Measurements from ENCODE around the gene TMEM238. TPM values are rescaled to one million over a fixed set of nuclear protein-coding genes. Genes with fewer than 3 reads are reported as not detected.

The TMEM238 gene
- total and polyA plus RNA-seq, 4 donors: 0.94 to 2.4 TPM; not detected in 2

DNA sequence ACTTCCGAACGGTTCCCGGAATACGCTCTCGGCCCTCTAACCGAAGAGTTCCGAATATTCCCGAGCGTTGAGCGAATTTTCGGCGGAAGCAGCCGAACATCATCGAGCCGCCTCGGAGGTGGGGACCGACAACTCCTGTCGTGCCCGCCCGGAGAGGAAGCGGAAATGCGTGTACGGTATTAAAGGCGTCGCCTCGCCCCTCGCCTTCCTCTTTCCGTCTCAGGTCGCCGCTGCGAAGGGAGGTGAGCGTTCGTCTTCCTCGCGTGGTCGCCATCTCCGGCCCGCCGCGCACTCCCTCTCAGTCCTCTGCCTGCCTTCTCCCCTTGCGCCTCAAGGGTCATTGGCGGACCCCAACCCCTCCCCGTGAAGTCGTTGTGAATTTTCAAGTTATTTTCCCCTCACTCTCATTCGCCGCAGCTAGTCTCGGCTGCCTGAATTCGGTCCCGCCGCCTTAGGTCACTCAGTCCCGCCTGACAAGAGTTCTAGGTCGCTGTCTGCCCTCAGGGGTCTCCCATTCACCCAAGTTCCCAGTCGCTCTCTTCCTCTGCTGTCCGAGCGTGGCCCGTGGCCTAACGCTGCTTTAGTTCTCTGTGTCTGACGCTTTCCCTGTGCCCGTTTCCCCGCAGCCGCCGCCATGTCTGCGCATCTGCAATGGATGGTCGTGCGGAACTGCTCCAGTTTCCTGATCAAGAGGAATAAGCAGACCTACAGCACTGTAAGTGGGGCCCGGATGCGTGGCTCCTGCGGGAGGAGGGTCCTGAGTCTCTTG lies 1.8 kb upstream of the TMEM238 start, which contains the start of gene RPL28:
Gene RPL28 (plus strand): TSS at position 209 of the 769 bp plus-strand sequence. CDS start 426 bp downstream, at position 635.
- Histone ChIP-seq H3K4me1 (ENCODE audit: control insufficient read depth in 1 of 2, insufficient read depth in 2 of 2, low read length in 2 of 2) (no peaks in the 10 kb centered on the region), H3K4me3 (ENCODE audit: low read length in 2 of 2) (peak within 1 kb of the TSS; percentile 66 to 76), H3K27me3 (ENCODE audit: control insufficient read depth in 1 of 2, insufficient read depth in 2 of 2, low read length in 1 of 2) (peaks cover 0 to 2% of the 10 kb centered on the region in 2 donors), H3K9me3 (ENCODE audit: control insufficient read depth, low read length) (no peaks in the 10 kb centered on the region), H3K36me3 (ENCODE audit: control insufficient read depth in 1 of 2, insufficient read depth in 2 of 2, low read length in 1 of 2) (no peaks in the 10 kb centered on the region), H3K27ac (ENCODE audit: low read depth in 1 of 2, low read length in 2 of 2) (peak within 1 kb of the TSS in 1 of 2 donors; percentile 87)
- 0% methylated on average over 68 of the region's 68 CpGs for WGBS, 2 donors
- DNase-seq: peak; percentile 98 to 99
- intact Hi-C loops (cut with DNase I): loop anchor here in 1 of 2 donors (1.0 to 2.0 kb wide), 4 partner anchors 21 to 105 kb away; partner anchors contain the start of genes HSPBP1, KMT5C and UBE2S
- ATAC-seq (ENCODE audit: low FRiP score): peak; percentile 96

GRCh38 chr19:55384920-55385723 lies 1.0 kb upstream of the TMEM238 start:
- peak overlapping the region in 1 of 2 donors; percentile 7 for H3K4me3 ChIP-seq (ENCODE audit: low read length in 2 of 2)
- intact Hi-C loops (cut with DNase I): loop anchor here (1.0 to 5.0 kb wide), 5 partner anchors 22 to 104 kb away; partner anchors contain the start of genes HSPBP1 (in 1 of the 2), KMT5C (in 1 of the 2) and UBE2S (in 1 of the 2)
- 4 to 6% methylated on average over 34 of the region's 34 CpGs for WGBS, 2 donors
- peaks cover 0 to 2% of the 10 kb centered on the region in 2 donors for H3K27me3 ChIP-seq (ENCODE audit: control insufficient read depth in 1 of 2, insufficient read depth in 2 of 2, low read length in 1 of 2)
- ATAC-seq (ENCODE audit: low FRiP score): peak; percentile 94
- H3K27ac ChIP-seq (ENCODE audit: low read depth in 1 of 2, low read length in 2 of 2): peak overlapping the region in 1 of 2 donors; percentile 87
- DNase-seq: peak; percentile 98
- no peaks in the 10 kb centered on the region for H3K9me3 ChIP-seq (ENCODE audit: control insufficient read depth, low read length)
- no peaks in the 10 kb centered on the region for H3K4me1 ChIP-seq (ENCODE audit: control insufficient read depth in 1 of 2, insufficient read depth in 2 of 2, low read length in 2 of 2)
- no peaks in the 10 kb centered on the region for H3K36me3 ChIP-seq (ENCODE audit: control insufficient read depth in 1 of 2, insufficient read depth in 2 of 2, low read length in 1 of 2)

DNA sequence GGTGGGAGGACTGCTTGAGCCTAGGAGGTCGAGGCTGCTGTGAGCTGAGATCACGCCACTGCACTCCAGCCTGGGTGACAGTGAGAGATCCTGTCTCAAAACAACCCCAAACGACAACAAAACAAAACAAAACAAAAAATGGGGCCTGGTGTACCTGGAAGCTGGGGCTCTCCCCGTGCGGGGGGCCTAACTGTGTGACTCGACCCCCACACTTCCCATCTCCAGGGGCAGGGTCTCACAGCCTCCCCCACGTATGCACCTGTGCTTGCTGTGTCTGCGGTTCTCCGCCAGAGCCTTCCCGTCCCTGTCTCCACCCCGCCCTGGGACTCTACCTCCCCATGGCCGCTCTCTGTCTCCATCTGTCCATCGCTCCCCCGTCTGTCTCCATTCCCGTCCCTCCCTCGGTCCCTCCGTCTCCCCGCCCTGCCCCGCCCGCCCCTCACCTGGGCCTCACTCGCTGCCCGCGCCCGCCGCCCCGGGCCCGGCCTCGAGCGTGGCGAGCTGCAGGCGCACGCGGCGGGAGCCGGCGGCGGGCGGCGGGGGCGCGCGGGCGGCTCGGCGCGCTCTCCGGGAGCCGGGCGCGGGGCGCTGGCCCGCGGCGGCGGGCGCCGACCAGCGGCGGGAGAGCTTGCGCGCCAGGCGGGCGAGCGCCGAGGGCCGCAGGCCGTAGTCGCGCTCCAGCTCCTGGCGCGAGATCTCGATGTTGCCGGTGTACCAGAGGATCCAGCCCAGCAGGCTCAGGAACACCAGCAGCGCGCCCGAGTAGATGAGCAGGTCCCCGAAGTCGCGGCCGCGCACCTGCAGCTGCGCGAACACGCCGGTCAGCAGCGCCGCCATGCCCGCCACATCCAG lies 587 bp downstream of the TMEM238 start:
- Histone ChIP-seq H3K27me3 (ENCODE audit: control insufficient read depth in 1 of 2, insufficient read depth in 2 of 2, low read length in 1 of 2) (peaks cover 0 to 2% of the 10 kb centered on the region in 2 donors), H3K4me3 (ENCODE audit: low read length in 2 of 2) (peak overlapping the region; percentile 38 to 43), H3K27ac (ENCODE audit: low read depth in 1 of 2, low read length in 2 of 2) (peak overlapping the region in 1 of 2 donors; percentile 86), H3K4me1 (ENCODE audit: control insufficient read depth in 1 of 2, insufficient read depth in 2 of 2, low read length in 2 of 2) (no peaks in the 10 kb centered on the region), H3K9me3 (ENCODE audit: control insufficient read depth, low read length) (no peaks in the 10 kb centered on the region), H3K36me3 (ENCODE audit: control insufficient read depth in 1 of 2, insufficient read depth in 2 of 2, low read length in 1 of 2) (no peaks in the 10 kb centered on the region)
- WGBS, 2 donors: 6 to 20% methylated on average over 24 to 88 of the region's 88 CpGs
- intact Hi-C loops (cut with DNase I): loop anchor here (2.0 to 5.0 kb wide), 3 partner anchors 41 to 103 kb away; partner anchors contain the start of gene HSPBP1 (in 1 of the 2)
- no peak for ATAC-seq (ENCODE audit: low FRiP score)
- peak; percentile 68 to 86 for DNase-seq

GRCh38 chr19:55382522-55383054 lies 1.5 kb downstream of the TMEM238 start:
- no peak overlapping the region for H3K27ac ChIP-seq (ENCODE audit: low read depth in 1 of 2, low read length in 2 of 2)
- intact Hi-C loops (cut with DNase I): loop anchor here in 1 of 2 donors (5.0 kb wide), 1 partner anchor 40 kb away; no protein-coding TSS in a partner anchor
- no peak for DNase-seq
- H3K4me1 ChIP-seq (ENCODE audit: control insufficient read depth in 1 of 2, insufficient read depth in 2 of 2, low read length in 2 of 2): no peaks in the 10 kb centered on the region
- H3K4me3 ChIP-seq (ENCODE audit: low read length in 2 of 2): no peak overlapping the region
- no peaks in the 10 kb centered on the region for H3K36me3 ChIP-seq (ENCODE audit: control insufficient read depth in 1 of 2, insufficient read depth in 2 of 2, low read length in 1 of 2)
- H3K27me3 ChIP-seq (ENCODE audit: control insufficient read depth in 1 of 2, insufficient read depth in 2 of 2, low read length in 1 of 2): peaks cover 0 to 2% of the 10 kb centered on the region in 2 donors
- ATAC-seq (ENCODE audit: low FRiP score): no peak
- H3K9me3 ChIP-seq (ENCODE audit: control insufficient read depth, low read length): no peaks in the 10 kb centered on the region
- 98 to 100% methylated on average over 3 of the region's 3 CpGs for WGBS, 2 donors

DNA sequence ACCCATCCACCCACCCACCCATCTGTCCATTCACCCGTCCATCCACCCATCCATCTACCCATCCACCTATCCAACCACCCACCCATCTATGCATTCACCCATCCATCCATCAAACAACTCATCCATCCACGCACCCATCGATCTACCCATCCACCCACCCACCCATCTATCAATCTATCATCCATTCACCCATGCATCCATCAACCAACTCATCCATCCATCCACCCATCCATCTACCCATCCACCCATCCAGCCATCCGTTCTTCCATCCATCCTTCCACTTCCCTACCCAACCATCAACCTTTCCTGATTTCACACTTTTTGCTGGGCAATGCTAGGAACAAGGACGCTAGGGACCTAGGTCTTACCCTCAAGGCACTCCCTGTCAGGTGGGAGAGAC lies 2.1 kb downstream of the TMEM238 start:
- WGBS, 2 donors: 97 to 99% methylated on average over 5 of the region's 5 CpGs
- intact Hi-C loops (cut with DNase I): loop anchor here in 1 of 2 donors (5.0 kb wide), 1 partner anchor 40 kb away; no protein-coding TSS in a partner anchor

DNA sequence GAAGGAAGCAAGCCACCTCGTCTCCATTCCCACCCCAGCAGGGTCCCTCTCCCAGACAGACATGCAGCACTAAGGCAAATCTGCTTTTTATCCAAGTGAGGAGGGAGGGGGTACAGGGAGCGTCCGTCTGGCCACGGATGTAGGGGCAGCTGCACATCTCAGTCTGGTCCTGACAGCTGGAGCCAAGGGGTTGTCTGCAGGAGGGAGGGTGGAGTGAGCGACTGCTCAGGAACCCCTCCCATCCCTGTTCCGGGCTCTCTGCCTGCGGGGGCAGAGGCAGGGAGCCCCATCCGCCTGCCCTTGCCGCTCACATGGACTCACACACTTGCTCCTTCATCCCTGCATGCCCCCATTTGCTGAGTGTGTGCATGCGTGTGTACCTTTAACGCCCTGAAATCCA lies 4.9 kb downstream of the TMEM238 start:
- Histone ChIP-seq H3K4me1 (ENCODE audit: control insufficient read depth in 1 of 2, insufficient read depth in 2 of 2, low read length in 2 of 2) (no peaks in the 10 kb centered on the region), H3K4me3 (ENCODE audit: low read length in 2 of 2) (no peak overlapping the region), H3K36me3 (ENCODE audit: control insufficient read depth in 1 of 2, insufficient read depth in 2 of 2, low read length in 1 of 2) (no peaks in the 10 kb centered on the region), H3K9me3 (ENCODE audit: control insufficient read depth, low read length) (no peaks in the 10 kb centered on the region), H3K27ac (ENCODE audit: low read depth in 1 of 2, low read length in 2 of 2) (no peak overlapping the region), H3K27me3 (ENCODE audit: control insufficient read depth in 1 of 2, insufficient read depth in 2 of 2, low read length in 1 of 2) (no peaks in the 10 kb centered on the region)
- intact Hi-C loops (cut with DNase I): no loop called here
- ATAC-seq (ENCODE audit: low FRiP score) (no peak), DNase-seq (no peak)
- 74 to 81% methylated on average over 11 of the region's 11 CpGs for WGBS, 2 donors

More for the DNA sequence above, 2.1 kb downstream of the TMEM238 start:
- peaks cover 0 to 2% of the 10 kb centered on the region in 2 donors for H3K27me3 ChIP-seq (ENCODE audit: control insufficient read depth in 1 of 2, insufficient read depth in 2 of 2, low read length in 1 of 2)
- no peaks in the 10 kb centered on the region for H3K9me3 ChIP-seq (ENCODE audit: control insufficient read depth, low read length)
- H3K27ac ChIP-seq (ENCODE audit: low read depth in 1 of 2, low read length in 2 of 2): no peak overlapping the region
- DNase-seq (no peak), ATAC-seq (ENCODE audit: low FRiP score) (no peak)
- H3K4me1 ChIP-seq (ENCODE audit: control insufficient read depth in 1 of 2, insufficient read depth in 2 of 2, low read length in 2 of 2): no peaks in the 10 kb centered on the region
- no peaks in the 10 kb centered on the region for H3K36me3 ChIP-seq (ENCODE audit: control insufficient read depth in 1 of 2, insufficient read depth in 2 of 2, low read length in 1 of 2)
- H3K4me3 ChIP-seq (ENCODE audit: low read length in 2 of 2): no peak overlapping the region

GRCh38 chr19:55377356-55378131 lies 6.5 kb downstream of the TMEM238 start:
- H3K4me3 ChIP-seq (ENCODE audit: low read length in 2 of 2): no peak overlapping the region
- H3K9me3 ChIP-seq (ENCODE audit: control insufficient read depth, low read length): no peaks in the 10 kb centered on the region
- no peaks in the 10 kb centered on the region for H3K27me3 ChIP-seq (ENCODE audit: control insufficient read depth in 1 of 2, insufficient read depth in 2 of 2, low read length in 1 of 2)
- intact Hi-C loops (cut with DNase I): no loop called here
- H3K27ac ChIP-seq (ENCODE audit: low read depth in 1 of 2, low read length in 2 of 2): no peak overlapping the region
- 8 to 9% methylated on average over 38 to 43 of the region's 43 CpGs for WGBS, 2 donors
- ATAC-seq (ENCODE audit: low FRiP score) (no peak), DNase-seq (no peak)
- H3K4me1 ChIP-seq (ENCODE audit: control insufficient read depth in 1 of 2, insufficient read depth in 2 of 2, low read length in 2 of 2): no peaks in the 10 kb centered on the region
- no peaks in the 10 kb centered on the region for H3K36me3 ChIP-seq (ENCODE audit: control insufficient read depth in 1 of 2, insufficient read depth in 2 of 2, low read length in 1 of 2)

All from aorta (tissue), 5 donors.